ENCODE results near the gene CDKN1A. TPM values are rescaled to one million over a fixed set of nuclear protein-coding genes. Genes with fewer than 3 reads are reported as not detected.
A peak's percentile ranks its signal among the peaks of the same experiment; 100 is the strongest.

Gene CDKN1A
- total RNA-seq (2014; rRNA removed; shearing (Covaris generic)) = 170 and 205 TPM in 2 replicates
- polyA plus RNA-seq (2014; cell fraction: nucleus; rRNA removed) = 38.2 and 40.7 TPM in 2 replicates

GRCh38 chr6:36678488-36679042 lies at the start of gene CDKN1A:
TSS of gene CDKN1A (plus strand) at chr6:36678714. CDS start at chr6:36684102, 5,388 bp downstream.
- DNase-seq (ENCODE audit: extremely low read depth, low read depth) = peak; percentile 81

- no peak for DNase-seq (ENCODE audit: extremely low read depth, low read depth)
These were observed 48.7 kb upstream of the CDKN1A start for GRCh38 chr6:36629784-36630183.

- no peak for DNase-seq (ENCODE audit: extremely low read depth, low read depth)
These were observed 47.0 kb upstream of the CDKN1A start for GRCh38 chr6:36631326-36632011.

GRCh38 chr6:36633370-36633769 lies 45.1 kb upstream of the CDKN1A start:
- DNase-seq (ENCODE audit: extremely low read depth, low read depth) = no peak

GRCh38 chr6:36633915-36634314 lies 44.6 kb upstream of the CDKN1A start:
- DNase-seq (ENCODE audit: extremely low read depth, low read depth) = no peak

- DNase-seq (ENCODE audit: extremely low read depth, low read depth) = no peak
These were observed 44.0 kb upstream of the CDKN1A start for GRCh38 chr6:36634317-36635108.

- DNase-seq (ENCODE audit: extremely low read depth, low read depth) = no peak
These were observed 42.2 kb upstream of the CDKN1A start for GRCh38 chr6:36636283-36636682.

GRCh38 chr6:36636687-36637418 lies 41.7 kb upstream of the CDKN1A start:
- no peak for DNase-seq (ENCODE audit: extremely low read depth, low read depth)

GRCh38 chr6:36638579-36638978 lies 39.9 kb upstream of the CDKN1A start:
- no peak for DNase-seq (ENCODE audit: extremely low read depth, low read depth)

GRCh38 chr6:36639171-36639808 lies 39.2 kb upstream of the CDKN1A start:
- DNase-seq (ENCODE audit: extremely low read depth, low read depth) = no peak

GRCh38 chr6:36641543-36641942 lies 37.0 kb upstream of the CDKN1A start:
- no peak for DNase-seq (ENCODE audit: extremely low read depth, low read depth)

GRCh38 chr6:36642913-36643817 lies 35.3 kb upstream of the CDKN1A start:
- no peak for DNase-seq (ENCODE audit: extremely low read depth, low read depth)

- DNase-seq (ENCODE audit: extremely low read depth, low read depth) = no peak
These were observed 34.5 kb upstream of the CDKN1A start for GRCh38 chr6:36643977-36644376.

GRCh38 chr6:36649086-36649485 lies 29.4 kb upstream of the CDKN1A start:
- DNase-seq (ENCODE audit: extremely low read depth, low read depth) = no peak

- DNase-seq (ENCODE audit: extremely low read depth, low read depth) = no peak
These were observed 28.6 kb upstream of the CDKN1A start for GRCh38 chr6:36649701-36650484.

- no peak for DNase-seq (ENCODE audit: extremely low read depth, low read depth)
These were observed 27.6 kb upstream of the CDKN1A start for GRCh38 chr6:36650848-36651478.

- DNase-seq (ENCODE audit: extremely low read depth, low read depth) = no peak
These were observed 26.7 kb upstream of the CDKN1A start for GRCh38 chr6:36651659-36652379.

All from NCI-H460 (cell line).